ENCODE data around the gene ARGLU1.

ARGLU1 gene

DNA sequence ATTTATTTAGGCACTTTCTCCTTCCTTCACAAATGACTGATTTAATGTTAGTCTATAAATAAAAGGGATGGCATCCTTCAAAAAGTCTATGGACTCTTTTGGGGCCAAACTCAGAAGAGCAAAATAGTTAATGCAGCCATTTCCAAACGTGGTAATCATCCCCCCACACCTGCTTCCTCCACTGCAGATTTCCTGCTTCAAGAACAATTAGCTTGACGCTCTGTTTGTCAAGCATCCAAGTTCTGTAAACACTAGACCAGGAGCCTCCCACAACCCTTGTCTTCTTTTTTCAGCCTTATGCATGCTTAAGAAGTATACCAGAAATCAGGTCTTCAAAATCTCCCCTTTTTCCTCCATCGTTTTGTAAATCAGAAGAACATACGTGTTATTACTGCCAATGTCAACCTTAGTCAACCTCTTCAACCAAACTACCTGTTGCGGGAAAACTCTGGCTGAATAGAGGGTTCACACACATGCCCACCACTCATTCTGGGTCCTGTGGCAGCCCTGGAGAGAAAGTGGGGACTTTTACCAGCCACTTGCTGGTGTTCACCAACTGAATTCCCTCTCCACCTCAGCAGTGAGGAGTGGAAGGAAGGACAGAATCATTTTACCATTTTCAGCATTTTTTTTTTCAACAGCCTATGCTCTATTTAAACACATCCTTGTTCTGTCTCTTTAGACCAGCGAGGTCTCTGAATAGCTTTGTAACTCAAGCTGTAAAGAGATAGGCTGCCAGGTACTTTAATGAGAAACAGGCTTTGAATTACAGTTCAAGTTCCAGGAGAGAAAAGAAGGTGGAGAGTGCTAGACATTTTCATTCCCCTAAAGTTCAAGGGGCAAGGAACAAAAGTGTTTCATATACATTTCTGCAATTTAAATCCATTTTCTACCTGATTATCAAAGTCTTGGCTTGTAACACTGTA lies 71.6 kb downstream of the ARGLU1 start:
- WGBS = 78% methylated on average over 6 of the region's 6 CpGs
- Histone ChIP-seq H3K27ac (ENCODE audit: low read depth, low read length) (peak overlapping the region; percentile 22; the same call in 1 of the 2 replicates), H3K9ac (ENCODE audit: low read depth, low read length) (no peak overlapping the region), H3K36me3 (ENCODE audit: insufficient read depth, low read length) (peaks cover 55% of the 10 kb centered on the region), H3K4me3 (ENCODE audit: low read length) (no peak overlapping the region), H3K4me1 (ENCODE audit: insufficient read depth, low read length) (peaks cover 42% of the 10 kb centered on the region), H3K9me3 (ENCODE audit: insufficient read depth, low read depth, low read length) (no peaks in the 10 kb centered on the region), H3K27me3 (ENCODE audit: insufficient read depth, low read length) (no peaks in the 10 kb centered on the region)

DNA sequence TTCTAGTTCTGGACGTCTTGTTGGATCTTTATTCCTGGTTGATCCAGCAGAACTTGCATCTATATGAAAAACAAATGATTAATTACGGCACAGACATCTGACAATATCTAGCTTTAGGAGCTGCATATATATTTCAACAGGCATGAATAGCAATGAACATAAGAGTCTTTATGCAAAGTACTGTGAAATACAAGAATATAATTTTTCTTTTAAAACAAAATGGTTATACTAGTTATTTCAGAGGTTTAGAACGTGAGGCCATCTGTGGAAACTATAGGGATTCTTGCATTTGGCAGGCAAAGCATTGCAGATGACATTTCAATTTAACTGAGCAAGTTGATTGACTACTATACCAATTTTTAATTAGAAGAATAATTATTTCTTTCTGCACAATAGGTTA lies 73.0 kb downstream of the ARGLU1 start:
- Histone ChIP-seq H3K27me3 (ENCODE audit: insufficient read depth, low read length) (no peaks in the 10 kb centered on the region), H3K36me3 (ENCODE audit: insufficient read depth, low read length) (peaks cover 58% of the 10 kb centered on the region), H3K27ac (ENCODE audit: low read depth, low read length) (no peak overlapping the region), H3K9ac (ENCODE audit: low read depth, low read length) (no peak overlapping the region), H3K9me3 (ENCODE audit: insufficient read depth, low read depth, low read length) (no peaks in the 10 kb centered on the region), H3K4me1 (ENCODE audit: insufficient read depth, low read length) (peaks cover 42% of the 10 kb centered on the region), H3K4me3 (ENCODE audit: low read length) (no peak overlapping the region)
- 94% methylated on average over 3 of the region's 3 CpGs for WGBS

DNA sequence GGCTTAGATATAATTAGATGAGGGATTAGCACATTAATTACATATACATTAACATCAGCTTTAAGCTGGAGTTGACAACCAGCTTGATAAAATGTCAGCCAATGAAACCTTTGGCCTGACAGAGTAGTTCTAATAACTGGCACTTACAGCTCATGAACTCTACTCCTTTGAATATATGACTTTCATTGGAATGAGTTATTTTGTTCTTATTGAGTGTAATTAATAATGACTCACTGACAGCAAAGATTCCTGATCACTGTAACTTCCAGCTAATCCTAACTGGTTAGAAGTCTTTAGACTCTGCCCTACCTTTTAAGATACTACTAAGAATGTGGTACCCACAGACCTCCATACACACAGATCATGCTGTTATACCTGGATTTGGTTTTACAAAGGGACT lies 73.4 kb downstream of the ARGLU1 start:
- H3K9ac ChIP-seq (ENCODE audit: low read depth, low read length) = no peak overlapping the region
- no peak overlapping the region for H3K4me3 ChIP-seq (ENCODE audit: low read length)
- H3K27me3 ChIP-seq (ENCODE audit: insufficient read depth, low read length) = no peaks in the 10 kb centered on the region
- no peaks in the 10 kb centered on the region for H3K9me3 ChIP-seq (ENCODE audit: insufficient read depth, low read depth, low read length)
- H3K36me3 ChIP-seq (ENCODE audit: insufficient read depth, low read length) = peaks cover 61% of the 10 kb centered on the region
- H3K4me1 ChIP-seq (ENCODE audit: insufficient read depth, low read length) = peaks cover 38% of the 10 kb centered on the region
- H3K27ac ChIP-seq (ENCODE audit: low read depth, low read length) = no peak overlapping the region

GRCh38 chr13:106493533-106494220 lies 74.3 kb downstream of the ARGLU1 start:
- H3K36me3 ChIP-seq (ENCODE audit: insufficient read depth, low read length) = peaks cover 61% of the 10 kb centered on the region
- H3K27ac ChIP-seq (ENCODE audit: low read depth, low read length) = no peak overlapping the region
- 95% methylated on average over 17 of the region's 17 CpGs for WGBS
- H3K4me3 ChIP-seq (ENCODE audit: low read length) = no peak overlapping the region
- H3K27me3 ChIP-seq (ENCODE audit: insufficient read depth, low read length) = no peaks in the 10 kb centered on the region
- H3K4me1 ChIP-seq (ENCODE audit: insufficient read depth, low read length) = peaks cover 29% of the 10 kb centered on the region
- H3K9ac ChIP-seq (ENCODE audit: low read depth, low read length) = no peak overlapping the region
- H3K9me3 ChIP-seq (ENCODE audit: insufficient read depth, low read depth, low read length) = no peaks in the 10 kb centered on the region

- peaks cover 61% of the 10 kb centered on the region for H3K36me3 ChIP-seq (ENCODE audit: insufficient read depth, low read length)
- 97% methylated on average over 54 of the region's 54 CpGs for WGBS
- H3K9me3 ChIP-seq (ENCODE audit: insufficient read depth, low read depth, low read length) = no peaks in the 10 kb centered on the region
- H3K27ac ChIP-seq (ENCODE audit: low read depth, low read length) = no peak overlapping the region
- H3K27me3 ChIP-seq (ENCODE audit: insufficient read depth, low read length) = no peaks in the 10 kb centered on the region
- no peak overlapping the region for H3K9ac ChIP-seq (ENCODE audit: low read depth, low read length)
- H3K4me3 ChIP-seq (ENCODE audit: low read length) = no peak overlapping the region
- H3K4me1 ChIP-seq (ENCODE audit: insufficient read depth, low read length) = peaks cover 21% of the 10 kb centered on the region
Observed at GRCh38 chr13:106492588-106493475, 75.1 kb downstream of the ARGLU1 start.

GRCh38 chr13:106491928-106492587 lies 75.9 kb downstream of the ARGLU1 start:
- Histone ChIP-seq H3K36me3 (ENCODE audit: insufficient read depth, low read length) (peaks cover 59% of the 10 kb centered on the region), H3K4me1 (ENCODE audit: insufficient read depth, low read length) (peaks cover 14% of the 10 kb centered on the region), H3K9me3 (ENCODE audit: insufficient read depth, low read depth, low read length) (no peaks in the 10 kb centered on the region), H3K27ac (ENCODE audit: low read depth, low read length) (no peak overlapping the region), H3K9ac (ENCODE audit: low read depth, low read length) (no peak overlapping the region), H3K27me3 (ENCODE audit: insufficient read depth, low read length) (no peaks in the 10 kb centered on the region), H3K4me3 (ENCODE audit: low read length) (no peak overlapping the region)
- 95% methylated on average over 14 of the region's 14 CpGs for WGBS

Data from HUES64 (cell line).